GM21367 (cell line): ENCODE measurements around the gene NSD1.
"Not testable (repeated sequence)": the region's sequence is repeated elsewhere in the genome, so short reads cannot be mapped to it uniquely, and the experiment has no call there.

ENCODE experiments used
- ATAC-seq: cut with Tn5 transposase; IDR thresholded peaks from one replicate; pipeline ENCODE4 v1.9.1; 2021; ENCODE audit not compliant: unreplicated experiment

Gene NSD1

GRCh38 chr5:177222269-177222668 is 88.7 kb downstream of the NSD1 start:
- ATAC-seq, result no peak

- ATAC-seq, result no peak
These were observed 92.2 kb downstream of the NSD1 start for GRCh38 chr5:177225798-177226197.

GRCh38 chr5:177226860-177227259 is 93.3 kb downstream of the NSD1 start:
- ATAC-seq, result no peak

- no peak for ATAC-seq
These were observed 95.2 kb downstream of the NSD1 start for GRCh38 chr5:177228751-177229150.

GRCh38 chr5:177230660-177231059 is 97.1 kb downstream of the NSD1 start:
- no peak for ATAC-seq

GRCh38 chr5:177231479-177232250 is 98.1 kb downstream of the NSD1 start:
- no peak for ATAC-seq

GRCh38 chr5:177232358-177232757 is 98.8 kb downstream of the NSD1 start:
- no peak for ATAC-seq

- no peak for ATAC-seq
These were observed 99.2 kb downstream of the NSD1 start for GRCh38 chr5:177232761-177233160.

GRCh38 chr5:177233206-177233605 is 99.6 kb downstream of the NSD1 start:
- no peak for ATAC-seq

- ATAC-seq, result no peak
These were observed 100.2 kb downstream of the NSD1 start for GRCh38 chr5:177233802-177234201.

- no peak for ATAC-seq
These were observed 101.3 kb downstream of the NSD1 start for GRCh38 chr5:177234841-177235240.

- ATAC-seq, result no peak
These were observed 108.2 kb downstream of the NSD1 start for GRCh38 chr5:177241768-177242167.

- ATAC-seq, result no peak
These were observed 108.7 kb downstream of the NSD1 start for GRCh38 chr5:177242304-177242703.

- ATAC-seq, result no peak
These were observed 116.4 kb downstream of the NSD1 start for GRCh38 chr5:177249761-177250537.

- no peak for ATAC-seq
These were observed 119.7 kb downstream of the NSD1 start for GRCh38 chr5:177253252-177253651.

- no peak for ATAC-seq
These were observed 122.7 kb downstream of the NSD1 start for GRCh38 chr5:177256296-177256695.

- ATAC-seq, result not testable (repeated sequence)
These were observed 125.1 kb downstream of the NSD1 start for GRCh38 chr5:177258711-177259110.

GRCh38 chr5:177260961-177261360 is 127.4 kb downstream of the NSD1 start:
- ATAC-seq, result no peak

GRCh38 chr5:177261510-177261909 is 127.9 kb downstream of the NSD1 start:
- ATAC-seq, result no peak

GRCh38 chr5:177264178-177264577 is 130.6 kb downstream of the NSD1 start:
- no peak for ATAC-seq

- ATAC-seq, result no peak
These were observed 131.8 kb downstream of the NSD1 start for GRCh38 chr5:177265395-177265794.

GRCh38 chr5:177269232-177269895 is 135.8 kb downstream of the NSD1 start:
- ATAC-seq, result no peak
